Thoracic aorta (tissue), 2 donors: ENCODE results near the gene MIS18BP1. TPM values are rescaled to one million over a fixed set of nuclear protein-coding genes. Genes with fewer than 3 reads are reported as not detected.

Experiments used
- ATAC-seq: fragments of 150-250 bp; one replicate; pipeline ENCODE4 v1.8.0; 2017; ENCODE audit warnings: low read depth; ENCODE audit not compliant: insufficient number of reproducible peaks, low FRiP score
- DNase-seq: peaks from one replicate; pipeline ENCODE4 v3.0.0-alpha.2; 2020; ENCODE audit warnings: low spot score
- H3K27ac ChIP-seq, 2 donors: fragments of 200-600 bp; sonication (generic); 1 replicate in 1 of 2; 2 replicates in 1 of 2; pipeline ENCODE4 v1.5.1; 2016; ENCODE audit warnings: mild to moderate bottlenecking in 2 of 2, moderate library complexity in 2 of 2
- H3K27me3 ChIP-seq: fragments of 200-600 bp; sonication (generic); replicated peaks from 2 replicates; pipeline ENCODE4 v1.6.0; 2016; ENCODE audit warnings: mild to moderate bottlenecking; ENCODE audit not compliant: insufficient read depth
- H3K36me3 ChIP-seq: fragments of 200-600 bp; sonication (generic); one replicate; pipeline ENCODE4 v1.5.1; 2016
- H3K4me1 ChIP-seq, 2 donors: fragments of 200-600 bp; sonication (generic); 1 replicate in 1 of 2; 2 replicates in 1 of 2; pipeline versions ENCODE4 v1.5.1 to v1.6.0; 2016; ENCODE audit warnings: low read depth in 2 of 2, mild to moderate bottlenecking in 1 of 2; ENCODE audit not compliant: control insufficient read depth in 1 of 2
- H3K4me3 ChIP-seq: fragments of 200-600 bp; sonication (generic); 2 replicates; pipeline ENCODE4 v1.5.1; 2016; ENCODE audit warnings: mild to moderate bottlenecking
- H3K9me3 ChIP-seq: fragments of 200-600 bp; sonication (generic); 2 replicates; pipeline ENCODE4 v1.5.1; 2016
- total RNA-seq, 2 donors: library from RNA; depleted of rRNA; stranded (reverse); fragments of >200 nt; gene quantifications; one replicate each; pipeline versions ENCODE4 v1.1.0 to v1.2.3, GENCODE V29; 2016
- TF ChIP-seq, protein P1 (sequence below): fragments of 200-600 bp; sonication (generic); IDR thresholded peaks from one replicate; pipeline ENCODE4 v1.5.1; 2019; ENCODE audit warnings: antibody characterized with exemption

The MIS18BP1 gene
- total RNA-seq, 2 donors from 2014 or later = 18.7 to 40.3 TPM

DNA sequence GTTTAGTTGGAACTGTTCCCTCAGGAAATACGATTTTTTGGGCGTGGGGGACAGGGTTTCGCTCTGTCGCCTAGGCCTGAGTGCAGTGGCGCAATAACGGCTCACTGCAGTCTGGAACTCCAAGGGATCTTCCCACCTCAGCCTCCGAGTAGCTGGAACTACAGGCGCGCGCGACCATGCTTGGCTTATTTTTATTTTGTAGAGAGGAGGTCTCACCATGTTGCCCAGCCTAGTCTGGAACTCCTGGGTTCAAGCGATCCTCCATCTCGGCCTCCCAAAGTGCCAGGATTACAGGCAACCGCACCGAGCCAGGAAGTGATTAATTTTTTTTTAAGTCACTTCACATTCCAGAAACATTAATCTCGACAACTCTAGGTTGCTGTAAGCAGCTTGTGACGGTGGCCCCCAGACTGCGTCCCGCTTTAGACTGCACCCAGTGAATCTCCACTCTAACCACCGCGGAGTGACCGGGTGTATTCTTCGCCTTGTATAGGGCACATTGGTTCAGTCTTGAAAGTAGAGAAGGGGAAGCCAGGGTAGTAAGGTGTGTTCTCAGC is 830 bp upstream of the MIS18BP1 start:
- Histone ChIP-seq H3K4me3 (peak overlapping the region; percentile 95), H3K27ac (peak overlapping the region; percentile 96 to 97), H3K4me1 (peaks cover 5 to 12% of the 10 kb centered on the region in 2 donors), H3K36me3 (no peaks in the 10 kb centered on the region), H3K27me3 (no peaks in the 10 kb centered on the region), H3K9me3 (peaks cover 11% of the 10 kb centered on the region)
- DNase-seq (no peak), ATAC-seq (no peak)
- TF ChIP-seq, protein P1, sequence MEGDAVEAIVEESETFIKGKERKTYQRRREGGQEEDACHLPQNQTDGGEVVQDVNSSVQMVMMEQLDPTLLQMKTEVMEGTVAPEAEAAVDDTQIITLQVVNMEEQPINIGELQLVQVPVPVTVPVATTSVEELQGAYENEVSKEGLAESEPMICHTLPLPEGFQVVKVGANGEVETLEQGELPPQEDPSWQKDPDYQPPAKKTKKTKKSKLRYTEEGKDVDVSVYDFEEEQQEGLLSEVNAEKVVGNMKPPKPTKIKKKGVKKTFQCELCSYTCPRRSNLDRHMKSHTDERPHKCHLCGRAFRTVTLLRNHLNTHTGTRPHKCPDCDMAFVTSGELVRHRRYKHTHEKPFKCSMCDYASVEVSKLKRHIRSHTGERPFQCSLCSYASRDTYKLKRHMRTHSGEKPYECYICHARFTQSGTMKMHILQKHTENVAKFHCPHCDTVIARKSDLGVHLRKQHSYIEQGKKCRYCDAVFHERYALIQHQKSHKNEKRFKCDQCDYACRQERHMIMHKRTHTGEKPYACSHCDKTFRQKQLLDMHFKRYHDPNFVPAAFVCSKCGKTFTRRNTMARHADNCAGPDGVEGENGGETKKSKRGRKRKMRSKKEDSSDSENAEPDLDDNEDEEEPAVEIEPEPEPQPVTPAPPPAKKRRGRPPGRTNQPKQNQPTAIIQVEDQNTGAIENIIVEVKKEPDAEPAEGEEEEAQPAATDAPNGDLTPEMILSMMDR = no peak

DNA sequence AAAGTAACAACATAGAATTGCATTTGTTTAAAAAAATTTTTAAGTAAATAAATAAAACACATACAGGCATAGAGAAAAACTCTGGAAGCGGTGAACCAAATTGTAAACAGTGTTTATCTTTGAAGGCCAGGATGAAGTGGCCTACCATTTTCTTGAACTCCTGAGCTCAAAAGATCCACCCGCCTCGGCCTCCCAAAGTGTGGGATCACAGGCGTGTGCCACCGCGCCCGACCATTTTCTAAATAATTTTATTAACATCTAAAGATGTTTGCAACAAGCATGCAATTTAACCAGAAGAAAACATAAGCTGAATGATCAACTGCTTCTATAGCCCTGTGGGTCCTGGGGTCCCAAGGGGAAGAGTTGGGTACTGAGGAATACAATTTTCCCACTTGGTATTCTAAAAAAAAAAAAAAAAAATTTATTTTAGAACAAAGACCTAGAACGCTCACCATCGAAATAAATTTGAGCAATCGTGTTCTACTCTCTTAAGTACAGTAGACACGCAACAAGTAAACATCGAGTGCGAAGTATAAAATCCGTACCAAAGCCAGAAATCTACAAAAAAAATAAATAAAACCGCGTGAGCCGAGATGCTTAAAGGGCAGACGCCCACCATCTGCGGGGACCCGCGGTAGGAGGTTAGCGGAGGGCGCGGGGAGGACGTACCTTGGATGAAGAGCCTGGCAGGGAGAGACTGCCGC is 484 bp downstream of the MIS18BP1 start:
- Histone ChIP-seq H3K4me1 (peaks cover 5 to 13% of the 10 kb centered on the region in 2 donors), H3K27ac (peak overlapping the region; percentile 96 to 97), H3K4me3 (peak overlapping the region; percentile 95), H3K27me3 (no peaks in the 10 kb centered on the region), H3K36me3 (no peaks in the 10 kb centered on the region), H3K9me3 (no peaks in the 10 kb centered on the region)
- DNase-seq = no peak
- ATAC-seq = no peak
- TF ChIP-seq, protein P1 = no peak

DNA sequence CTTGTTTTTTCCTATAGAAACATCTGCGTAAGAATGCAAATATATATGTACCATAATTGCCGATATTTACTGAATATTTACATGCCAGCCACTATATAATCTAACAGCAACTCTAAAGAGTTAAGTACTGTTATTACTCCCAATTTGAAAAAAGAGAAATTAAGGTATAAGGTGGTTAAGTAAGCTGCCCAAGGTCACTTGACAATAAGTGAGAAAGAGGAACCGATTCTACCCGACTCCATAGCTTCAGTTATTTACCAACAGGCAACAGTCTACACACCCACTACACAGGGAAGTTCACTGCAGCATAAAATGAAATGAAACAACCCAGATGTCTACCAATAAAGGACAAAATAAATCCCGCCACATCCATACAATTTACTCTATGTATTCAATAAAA is 1.1 kb downstream of the MIS18BP1 start:
- no peak for DNase-seq
- no peak for ATAC-seq
- no peaks in the 10 kb centered on the region for H3K9me3 ChIP-seq
- H3K4me3 ChIP-seq = peak overlapping the region; percentile 95
- H3K27me3 ChIP-seq = no peaks in the 10 kb centered on the region
- H3K4me1 ChIP-seq = peaks cover 10 to 13% of the 10 kb centered on the region in 2 donors
- H3K36me3 ChIP-seq = no peaks in the 10 kb centered on the region
- TF ChIP-seq, protein P1 = no peak
- no peak overlapping the region for H3K27ac ChIP-seq

DNA sequence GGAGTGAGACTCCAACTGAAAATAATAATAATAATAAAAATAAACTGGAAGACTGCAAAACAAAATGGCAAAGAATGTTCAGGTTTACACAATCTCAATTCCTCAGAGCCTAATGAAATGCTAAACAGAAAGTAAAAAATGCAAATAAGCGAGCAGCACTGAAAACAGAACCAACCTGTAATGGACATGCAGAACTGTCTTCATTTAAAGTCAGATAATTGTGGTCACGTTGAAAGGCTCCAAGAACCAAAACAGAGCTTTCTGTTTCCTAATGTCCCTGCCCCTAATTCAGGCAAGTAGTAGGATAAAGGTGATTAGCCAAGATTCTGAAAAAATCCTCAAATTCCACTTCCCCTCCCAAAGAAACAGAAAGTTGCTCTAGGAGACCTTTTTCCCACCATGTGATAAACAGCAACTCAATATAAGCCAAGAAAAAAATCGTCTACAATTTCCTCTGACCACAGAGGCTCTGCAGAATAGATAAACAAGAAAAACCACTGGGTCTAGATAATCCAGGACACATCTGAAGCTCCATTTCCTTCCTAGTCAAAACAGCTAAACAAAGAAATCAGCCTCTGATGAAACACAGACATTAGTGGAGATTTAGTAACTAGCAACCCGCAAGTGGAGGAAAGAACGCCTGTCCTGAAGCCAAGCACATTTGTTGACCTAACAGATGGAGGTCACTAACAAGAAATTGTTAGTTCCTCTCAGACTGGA is 3.0 kb downstream of the MIS18BP1 start:
- ATAC-seq (no peak), DNase-seq (no peak)
- Histone ChIP-seq H3K4me1 (peaks cover 10 to 13% of the 10 kb centered on the region in 2 donors), H3K27ac (peak overlapping the region in 1 of 2 donors; percentile 24), H3K27me3 (no peaks in the 10 kb centered on the region), H3K36me3 (no peaks in the 10 kb centered on the region), H3K4me3 (peak overlapping the region; percentile 15), H3K9me3 (no peaks in the 10 kb centered on the region)
- TF ChIP-seq, protein P1 = no peak

DNA sequence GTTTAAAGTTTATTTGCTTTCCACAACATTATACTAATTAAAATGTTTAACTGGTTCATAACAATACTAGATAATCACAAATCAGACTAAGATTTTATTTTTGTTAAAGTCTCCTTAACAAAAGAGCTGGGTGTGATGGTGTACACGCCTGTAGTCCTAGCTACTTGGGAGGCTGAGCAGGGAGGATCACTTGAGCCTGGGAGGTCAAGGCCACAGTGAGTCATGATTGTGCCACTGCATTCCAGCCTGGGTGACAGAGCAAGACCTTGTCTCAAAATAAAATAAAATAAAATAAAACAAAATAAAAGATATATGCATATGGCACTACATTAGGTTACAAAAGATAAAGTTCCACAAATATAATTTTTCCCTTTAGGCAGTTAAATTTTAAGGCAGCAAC is 5.6 kb downstream of the MIS18BP1 start:
- no peaks in the 10 kb centered on the region for H3K9me3 ChIP-seq
- H3K27me3 ChIP-seq = no peaks in the 10 kb centered on the region
- H3K4me3 ChIP-seq = no peak overlapping the region
- DNase-seq (no peak), ATAC-seq (no peak)
- no peak overlapping the region for H3K27ac ChIP-seq
- no peaks in the 10 kb centered on the region for H3K36me3 ChIP-seq
- TF ChIP-seq, protein P1 = no peak
- H3K4me1 ChIP-seq = peaks cover 10% of the 10 kb centered on the region in 2 donors
